ENCODE measurements around the gene KCNJ14.
A peak's percentile ranks its signal among the peaks of the same experiment; 100 is the strongest.

GRCh38 chr19:48445256-48445605, 10.1 kb upstream of the KCNJ14 start:
- TF ChIP-seq CTCF (IDR thresholded peaks at IDR 0.05) (peak in 1 of 3 experiments; percentile 41), POLR2AphosphoS5 (IDR thresholded peaks at IDR 0.05; ENCODE audit: insufficient read depth in 1 of 2, low read depth in 1 of 2) (no peak), POLR2A (IDR thresholded peaks at IDR 0.05) (no peak)

All from vagina (tissue), 2 donors.